H1 (cell line): ENCODE results near the gene TMEM134.

Source experiments
- CBX8 ChIP-seq: fragments of 300-800, 300-1000 bp; sonication (generic); IDR thresholded peaks from 2 replicates; pipeline ENCODE4 v1.7.1; 2016; ENCODE audit warnings: low read depth, low read length, borderline replicate concordance
- EGR1 ChIP-seq: IDR thresholded peaks from 2 replicates; pipeline ENCODE4 v1.6.1; 2011; ENCODE audit warnings: low read depth, low read length, borderline replicate concordance

- TF ChIP-seq EGR1: no peak
- no peak for TF ChIP-seq CBX8
Measured at GRCh38 chr11:67469508-67469811, 409 bp upstream of the TMEM134 start.
